HG02610 (cell line): ENCODE results near the gene KXD1.
"Not testable (repeated sequence)": the region's sequence is repeated elsewhere in the genome, so short reads cannot be mapped to it uniquely, and the experiment has no call there.

Source experiments
- ATAC-seq: cut with Tn5 transposase; IDR thresholded peaks from one replicate; pipeline ENCODE4 v1.9.1; 2021; ENCODE audit warnings: mild to moderate bottlenecking, moderate library complexity; ENCODE audit not compliant: unreplicated experiment

Gene KXD1

DNA sequence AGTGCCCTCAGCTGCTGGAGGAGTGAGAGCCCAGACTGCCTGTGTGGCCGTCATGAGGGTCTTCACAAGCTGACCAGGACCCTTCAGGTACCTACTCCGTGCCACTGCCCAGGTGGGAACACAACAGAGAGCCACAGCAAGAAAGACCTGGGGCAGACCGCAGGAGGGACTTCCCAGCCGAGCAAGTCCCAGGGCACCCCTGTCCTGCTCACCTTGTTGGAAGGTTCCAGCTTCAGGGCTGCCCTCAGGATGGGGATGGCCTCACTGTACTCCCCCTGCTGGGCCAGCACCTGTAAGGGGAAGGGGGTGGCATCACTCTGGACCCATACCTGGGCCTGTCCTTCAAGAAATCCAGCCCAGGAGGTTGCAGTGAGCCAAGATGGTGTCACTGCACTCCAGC is 24.6 kb upstream of the KXD1 start:
- no peak for ATAC-seq

- ATAC-seq, result no peak
Observed at GRCh38 chr19:18536475-18536874, 21.2 kb upstream of the KXD1 start.

DNA sequence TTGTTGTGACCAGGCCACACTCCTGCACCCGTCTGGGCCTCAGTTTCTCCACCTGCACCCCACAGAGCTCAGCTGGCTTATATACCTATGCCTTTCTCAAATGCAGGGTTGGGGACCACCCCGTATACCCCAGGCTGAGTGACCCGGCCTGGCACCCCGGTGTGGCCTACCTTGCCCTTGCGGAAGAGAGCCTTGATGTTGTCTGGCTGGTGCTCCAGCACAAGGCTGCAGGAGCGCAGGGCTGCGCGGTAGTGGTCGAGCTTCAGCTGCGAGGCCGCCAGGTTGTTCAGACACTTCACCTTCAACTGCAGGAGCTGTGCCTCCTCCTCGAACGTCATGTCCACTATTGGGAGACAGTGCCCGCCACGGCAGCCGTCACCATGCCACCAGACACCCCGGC is 20.2 kb upstream of the KXD1 start:
- no peak for ATAC-seq

DNA sequence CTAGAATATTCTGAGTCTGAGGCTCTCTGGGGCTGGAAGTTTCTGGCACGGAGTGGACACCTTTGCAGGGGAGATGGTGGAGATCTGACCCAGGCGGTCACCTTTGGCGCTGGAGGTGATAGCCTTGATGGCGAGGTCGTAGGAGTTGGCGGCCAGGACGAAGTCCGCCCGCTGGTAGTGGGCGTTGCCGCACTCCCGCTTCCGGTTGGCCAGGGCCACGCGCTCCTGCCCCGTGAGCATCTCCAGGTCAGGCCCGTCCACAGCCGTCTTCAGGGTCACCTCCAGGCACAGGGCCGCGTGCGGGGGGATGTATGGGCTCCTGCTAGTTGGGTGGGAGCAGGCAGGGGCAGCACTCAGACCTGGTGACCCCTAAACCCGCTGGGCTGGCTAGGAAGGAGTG is 19.6 kb upstream of the KXD1 start:
- ATAC-seq, result no peak

GRCh38 chr19:18539372-18539771 is 18.3 kb upstream of the KXD1 start:
- no peak for ATAC-seq

DNA sequence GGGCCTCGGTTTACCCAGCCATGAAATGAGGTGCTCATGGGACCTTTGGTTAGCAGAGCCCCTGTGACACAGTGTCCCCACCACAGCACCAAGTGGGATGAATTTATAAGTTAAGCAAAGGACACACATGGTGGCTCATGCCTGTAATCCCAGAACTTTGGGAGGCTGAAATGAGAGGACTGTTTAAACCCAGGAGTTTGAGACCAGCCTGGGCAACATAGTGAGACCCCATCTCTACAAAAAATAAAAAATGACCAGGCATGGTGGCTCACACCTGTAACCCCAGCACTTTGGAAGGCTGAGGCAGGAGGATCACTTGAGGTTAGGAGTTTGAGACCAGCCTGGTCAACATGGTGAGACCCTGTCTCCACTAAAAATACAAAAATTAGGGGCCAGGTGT is 17.5 kb upstream of the KXD1 start:
- not testable (repeated sequence) for ATAC-seq

DNA sequence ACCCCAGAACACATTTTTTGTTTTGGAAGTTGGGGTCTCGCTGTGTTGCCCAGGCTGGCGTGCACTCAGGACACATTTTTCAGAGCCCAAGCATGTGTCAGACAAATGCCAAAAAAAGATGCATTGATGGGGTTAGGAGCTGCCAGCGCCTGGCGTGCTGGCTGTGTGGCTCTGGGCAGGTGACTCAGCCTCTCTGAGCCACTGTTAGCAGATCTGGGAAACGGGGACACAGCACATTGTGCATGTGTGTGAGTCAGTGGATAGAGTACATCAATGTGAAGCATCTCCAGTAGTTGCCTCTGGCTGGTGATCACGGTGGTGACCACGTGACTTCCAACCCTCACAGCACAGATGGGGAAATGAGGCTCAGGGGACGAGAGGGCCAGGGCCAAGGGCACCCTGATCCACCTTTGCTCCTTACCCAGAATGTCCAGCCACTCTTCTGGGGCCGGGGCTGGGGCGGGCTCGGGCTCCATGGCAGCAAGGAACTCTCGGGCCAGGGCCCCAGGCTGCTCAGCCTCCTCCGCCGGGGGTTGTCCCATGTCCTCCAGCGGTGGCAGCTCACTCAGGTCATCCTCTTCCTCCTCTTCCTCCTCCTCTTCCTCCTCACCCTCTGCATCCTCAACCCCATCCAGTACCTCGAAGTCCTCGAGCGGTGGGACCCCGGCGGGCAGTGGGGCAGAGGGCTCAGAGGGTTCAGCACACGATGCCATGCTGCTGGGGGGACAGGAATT is 16.2 kb upstream of the KXD1 start:
- ATAC-seq, result no peak

- no peak for ATAC-seq
Observed at GRCh38 chr19:18541992-18542940, 15.4 kb upstream of the KXD1 start.

GRCh38 chr19:18542941-18543813 is 14.5 kb upstream of the KXD1 start, which contains the start of gene FKBP8:
Gene FKBP8 (minus strand): TSS chr19:18543573. CDS start chr19:18541970, 1,603 bp downstream.
- peak; percentile 91 for ATAC-seq

DNA sequence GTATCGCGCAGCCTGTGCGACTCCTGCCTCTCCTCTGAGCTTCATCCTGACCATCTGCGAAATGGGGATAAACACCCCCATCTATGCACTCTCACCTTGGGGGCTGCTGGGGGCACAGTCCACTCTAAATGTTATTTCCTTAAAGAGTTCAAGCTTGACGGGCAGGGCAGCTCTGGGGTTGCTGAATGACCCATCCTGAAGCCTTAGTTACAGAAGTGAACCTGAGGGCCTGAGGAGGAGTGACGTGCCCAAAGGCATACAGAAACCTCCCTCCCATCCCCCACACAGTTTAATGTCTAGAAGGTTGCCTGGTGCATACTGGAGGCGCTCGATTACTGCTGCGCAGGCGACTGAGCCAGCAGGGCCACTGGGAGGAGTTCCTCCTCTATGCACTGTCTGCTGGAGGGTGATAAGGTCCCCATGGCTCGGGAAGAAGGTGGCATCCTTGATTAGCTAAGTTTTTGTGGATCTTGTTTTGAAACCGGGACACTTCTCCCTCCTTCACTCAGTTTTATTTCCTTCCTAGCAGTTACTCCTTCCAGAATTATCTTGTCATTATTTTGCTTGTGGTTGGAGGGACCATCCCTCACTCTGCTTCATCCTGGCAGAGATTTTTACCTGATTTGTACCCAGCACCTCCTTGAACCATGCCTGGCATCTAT is 13.7 kb upstream of the KXD1 start:
- peak; percentile 49 for ATAC-seq

DNA sequence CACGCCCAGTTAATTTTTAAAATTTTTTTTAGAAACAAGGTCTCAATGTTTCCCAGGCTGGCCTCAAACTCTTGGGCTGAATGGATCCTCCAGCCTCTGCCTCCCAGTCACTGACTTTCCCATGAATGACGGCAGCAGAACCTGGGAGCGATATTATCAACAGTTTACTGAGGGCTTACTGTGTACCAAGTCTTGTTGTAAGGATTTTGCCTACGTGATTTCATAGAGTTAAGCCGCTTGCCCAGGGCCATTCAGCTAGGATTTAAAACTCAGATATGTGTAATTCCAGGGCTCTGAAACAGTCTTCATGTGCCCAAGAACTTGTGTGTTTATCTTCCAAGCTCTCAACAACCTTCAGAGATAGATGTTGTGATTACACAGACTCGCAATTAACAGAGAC is 6.0 kb upstream of the KXD1 start:
- ATAC-seq, result no peak

- no peak for ATAC-seq
Observed at GRCh38 chr19:18558202-18558555, 509 bp downstream of the KXD1 start.

DNA sequence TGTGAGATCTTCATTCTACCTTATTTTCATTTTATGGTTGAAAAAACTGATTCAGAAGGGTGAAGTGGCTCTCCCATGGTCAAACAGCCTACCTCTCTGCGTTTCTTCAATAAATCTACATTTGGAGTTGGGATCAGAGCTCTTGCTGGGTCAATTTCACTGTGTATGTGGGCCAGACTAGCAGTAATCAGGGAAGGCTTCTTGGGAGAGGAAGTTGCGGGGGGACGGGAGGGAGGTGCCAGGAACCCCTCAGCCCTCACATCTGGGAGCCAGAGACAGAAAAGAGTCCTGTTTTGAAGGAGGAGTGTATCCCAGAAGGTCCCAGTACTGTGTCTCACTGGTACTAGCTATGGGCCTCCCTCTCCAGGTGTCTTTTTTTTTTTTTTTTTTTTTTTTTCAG is 934 bp downstream of the KXD1 start:
- no peak for ATAC-seq

DNA sequence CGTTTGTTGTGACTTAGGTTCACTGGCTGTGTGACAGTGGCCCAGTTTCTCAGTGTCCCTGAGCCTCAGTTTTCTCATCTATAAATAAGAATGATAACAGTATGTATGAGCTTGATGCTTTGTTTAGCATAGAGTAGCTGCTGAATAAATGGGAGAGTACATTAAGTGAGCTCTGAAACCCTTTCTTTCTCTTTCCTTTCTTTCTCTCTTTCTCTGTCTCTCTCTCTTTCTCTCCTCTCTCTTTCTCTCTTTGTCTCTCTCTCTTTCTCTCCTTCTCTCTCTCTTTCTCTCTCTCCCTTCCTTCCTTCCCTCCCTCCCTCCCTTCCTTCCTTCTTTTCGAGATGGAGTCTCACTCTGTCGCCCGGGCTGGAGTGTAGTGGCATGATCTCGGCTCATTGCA is 2.0 kb downstream of the KXD1 start:
- ATAC-seq, result no peak

DNA sequence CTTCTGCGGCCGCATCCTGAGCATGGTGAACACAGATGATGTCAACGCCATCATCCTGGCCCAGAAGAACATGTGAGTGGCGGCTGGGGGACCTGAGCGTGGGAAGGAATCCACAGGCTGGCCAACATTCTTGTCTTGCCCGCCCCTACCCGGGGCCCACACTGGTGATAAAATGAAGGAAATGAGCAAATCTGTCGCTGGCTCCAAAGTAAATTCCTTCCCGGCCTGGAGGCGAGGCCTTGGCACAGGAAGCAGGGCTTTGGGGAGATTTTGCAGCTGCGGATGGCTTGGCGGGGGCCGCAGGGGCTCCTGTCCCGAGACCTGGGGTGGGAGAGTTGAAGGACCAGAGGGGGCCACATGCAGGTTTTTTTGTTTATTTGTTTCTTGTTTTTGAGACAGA is 4.4 kb downstream of the KXD1 start:
- ATAC-seq, result no peak

GRCh38 chr19:18566953-18567352 is 9.3 kb downstream of the KXD1 start:
- ATAC-seq, result no peak

- no peak for ATAC-seq
Observed at GRCh38 chr19:18568367-18568766, 10.7 kb downstream of the KXD1 start.

DNA sequence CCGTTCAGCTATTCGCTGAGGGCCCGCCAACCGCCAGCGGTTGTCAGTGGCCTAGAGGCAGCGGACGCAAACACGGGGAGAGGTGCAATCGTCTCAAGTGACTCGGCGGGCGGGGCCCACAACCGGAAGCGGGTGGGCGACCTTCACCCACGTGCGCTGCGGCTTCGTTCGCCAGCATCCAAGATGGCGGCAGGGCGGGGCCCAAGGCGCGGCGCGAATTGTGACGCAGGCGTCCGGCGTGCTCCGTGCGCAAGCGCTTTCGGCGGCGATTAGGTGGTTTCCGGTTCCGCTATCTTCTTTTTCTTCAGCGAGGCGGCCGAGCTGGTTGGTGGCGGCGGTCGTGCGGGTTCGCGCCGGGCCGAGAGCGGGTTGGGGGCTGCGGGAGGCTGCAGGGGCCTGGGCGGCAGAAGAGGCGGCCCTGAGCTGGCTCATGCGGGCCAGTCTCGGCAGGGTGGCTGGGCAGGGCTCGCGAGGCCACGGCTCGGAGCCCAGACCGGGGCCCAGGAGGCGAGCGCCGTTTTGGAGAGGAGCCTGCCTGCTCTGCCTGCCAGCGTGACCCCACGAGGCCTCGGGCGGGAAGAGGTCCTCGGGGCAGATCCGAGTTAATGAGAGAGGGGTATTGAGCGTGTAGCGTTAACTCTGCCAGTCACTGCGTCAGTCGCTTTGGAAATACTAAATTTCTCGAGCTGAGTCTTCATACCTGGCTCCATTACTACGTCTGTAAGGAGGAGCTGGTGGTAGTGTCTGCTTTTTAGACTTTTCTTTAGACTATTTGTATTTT is 14.1 kb downstream of the KXD1 start, which contains the start of gene UBA52:
Gene UBA52 (plus strand): TSS at position 294 of the 781 bp plus-strand sequence. CDS start 1,444 bp downstream, outside the sequence.
- peak; percentile 79 for ATAC-seq

DNA sequence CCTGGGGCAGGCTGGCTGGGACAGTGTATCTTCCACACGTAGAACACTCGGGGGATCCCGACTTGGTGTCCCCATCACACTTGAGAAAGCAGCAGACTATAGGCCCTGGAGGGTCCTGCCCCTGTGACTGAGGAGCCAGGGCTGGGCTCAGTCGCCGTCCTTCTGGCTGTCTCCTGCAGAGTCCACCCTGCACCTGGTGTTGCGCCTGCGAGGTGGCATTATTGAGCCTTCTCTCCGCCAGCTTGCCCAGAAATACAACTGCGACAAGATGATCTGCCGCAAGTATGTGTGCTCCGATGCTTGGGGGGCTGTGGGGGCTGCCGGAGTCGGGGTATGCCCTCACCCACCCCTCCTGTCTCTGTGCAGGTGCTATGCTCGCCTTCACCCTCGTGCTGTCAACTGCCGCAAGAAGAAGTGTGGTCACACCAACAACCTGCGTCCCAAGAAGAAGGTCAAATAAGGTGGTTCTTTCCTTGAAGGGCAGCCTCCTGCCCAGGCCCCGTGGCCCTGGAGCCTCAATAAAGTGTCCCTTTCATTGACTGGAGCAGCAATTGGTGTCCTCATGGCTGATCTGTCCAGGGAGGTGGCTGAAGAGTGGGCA is 17.1 kb downstream of the KXD1 start:
- ATAC-seq, result no peak
